ENCODE measurements around the gene TMEM63C. TPM values are rescaled to one million over a fixed set of nuclear protein-coding genes. Genes with fewer than 3 reads are reported as not detected.

Gene TMEM63C
- total RNA-seq, 1 donor from 2014 or later, result 0.63 TPM

GRCh38 chr14:77225254-77225653, 43.7 kb downstream of the TMEM63C start:
- H3K4me3 ChIP-seq, result no peak overlapping the region
- intact Hi-C loops (cut with micrococcal nuclease), result no loop called here
- no peaks in the 10 kb centered on the region for H3K27me3 ChIP-seq (ENCODE audit: low read depth)
- TF ChIP-seq CTCF (IDR thresholded peaks at IDR 0.05; ENCODE audit: borderline replicate concordance), result no peak
- DNase-seq, result no peak
- H3K9me3 ChIP-seq (replicated peaks), result no peaks in the 10 kb centered on the region
- peaks cover 2% of the 10 kb centered on the region for H3K4me1 ChIP-seq
- no peaks in the 10 kb centered on the region for H3K36me3 ChIP-seq
- no peak overlapping the region for H3K27ac ChIP-seq (replicated peaks)

- no peaks in the 10 kb centered on the region for H3K4me1 ChIP-seq
- no peak for DNase-seq
- H3K27me3 ChIP-seq (ENCODE audit: low read depth), result no peaks in the 10 kb centered on the region
- H3K9me3 ChIP-seq (replicated peaks), result peaks cover 5% of the 10 kb centered on the region
- H3K36me3 ChIP-seq, result no peaks in the 10 kb centered on the region
- intact Hi-C loops (cut with micrococcal nuclease), result no loop called here
- TF ChIP-seq CTCF (IDR thresholded peaks at IDR 0.05; ENCODE audit: borderline replicate concordance), result no peak
- H3K27ac ChIP-seq (replicated peaks), result no peak overlapping the region
- no peak overlapping the region for H3K4me3 ChIP-seq
Measured at GRCh38 chr14:77225892-77226557, 44.4 kb downstream of the TMEM63C start.

GRCh38 chr14:77228056-77228455, 46.5 kb downstream of the TMEM63C start:
- DNase-seq, result no peak
- Histone ChIP-seq H3K27ac (replicated peaks) (no peak overlapping the region), H3K27me3 (ENCODE audit: low read depth) (no peaks in the 10 kb centered on the region), H3K4me3 (no peak overlapping the region), H3K36me3 (no peaks in the 10 kb centered on the region), H3K4me1 (no peaks in the 10 kb centered on the region), H3K9me3 (replicated peaks) (peaks cover 7% of the 10 kb centered on the region)
- intact Hi-C loops (cut with micrococcal nuclease), result no loop called here
- no peak for TF ChIP-seq CTCF (IDR thresholded peaks at IDR 0.05; ENCODE audit: borderline replicate concordance)

- no peaks in the 10 kb centered on the region for H3K27me3 ChIP-seq (ENCODE audit: low read depth)
- H3K4me1 ChIP-seq, result no peaks in the 10 kb centered on the region
- no peak for DNase-seq
- no peak for TF ChIP-seq CTCF (IDR thresholded peaks at IDR 0.05; ENCODE audit: borderline replicate concordance)
- intact Hi-C loops (cut with micrococcal nuclease), result no loop called here
- H3K9me3 ChIP-seq (replicated peaks), result peaks cover 7% of the 10 kb centered on the region
- H3K4me3 ChIP-seq, result no peak overlapping the region
- H3K36me3 ChIP-seq, result no peaks in the 10 kb centered on the region
- H3K27ac ChIP-seq (replicated peaks), result no peak overlapping the region
Measured at GRCh38 chr14:77230914-77231313, 49.3 kb downstream of the TMEM63C start.

- intact Hi-C loops (cut with micrococcal nuclease), result no loop called here
- Histone ChIP-seq H3K27ac (replicated peaks) (no peak overlapping the region), H3K9me3 (replicated peaks) (peaks cover 7% of the 10 kb centered on the region), H3K27me3 (ENCODE audit: low read depth) (peaks cover 4% of the 10 kb centered on the region), H3K4me3 (no peak overlapping the region), H3K4me1 (no peaks in the 10 kb centered on the region), H3K36me3 (no peaks in the 10 kb centered on the region)
- TF ChIP-seq CTCF (IDR thresholded peaks at IDR 0.05; ENCODE audit: borderline replicate concordance), result no peak
- DNase-seq, result no peak
Measured at GRCh38 chr14:77231721-77232120, 50.1 kb downstream of the TMEM63C start.
